Measurements from ENCODE around the gene CD8A.

The CD8A gene

GRCh38 chr2:86785456-86785855, 5.3 kb downstream of the CD8A start:
- no peak for DNase-seq (ENCODE audit: low read depth, low spot score)
- H3K4me3 ChIP-seq (ENCODE audit: low read length) = no peak overlapping the region

GRCh38 chr2:86783615-86784339, 6.9 kb downstream of the CD8A start:
- DNase-seq (ENCODE audit: low read depth, low spot score) = no peak
- no peak overlapping the region for H3K4me3 ChIP-seq (ENCODE audit: low read length)

- no peak overlapping the region for H3K4me3 ChIP-seq (ENCODE audit: low read length)
- no peak for DNase-seq (ENCODE audit: low read depth, low spot score)
Observed at GRCh38 chr2:86782748-86783147, 8.0 kb downstream of the CD8A start.

- DNase-seq (ENCODE audit: low read depth, low spot score) = no peak
- no peak overlapping the region for H3K4me3 ChIP-seq (ENCODE audit: low read length)
Observed at GRCh38 chr2:86781363-86781762, 9.3 kb downstream of the CD8A start.

- DNase-seq (ENCODE audit: low read depth, low spot score) = no peak
- no peak overlapping the region for H3K4me3 ChIP-seq (ENCODE audit: low read length)
Observed at GRCh38 chr2:86779971-86780370, 10.7 kb downstream of the CD8A start.

- no peak overlapping the region for H3K4me3 ChIP-seq (ENCODE audit: low read length)
- DNase-seq (ENCODE audit: low read depth, low spot score) = no peak
Observed at GRCh38 chr2:86778957-86779356, 11.8 kb downstream of the CD8A start.

- no peak overlapping the region for H3K4me3 ChIP-seq (ENCODE audit: low read length)
- DNase-seq (ENCODE audit: low read depth, low spot score) = no peak
Observed at GRCh38 chr2:86776532-86776931, 14.2 kb downstream of the CD8A start.

GRCh38 chr2:86775338-86775737, 15.4 kb downstream of the CD8A start:
- H3K4me3 ChIP-seq (ENCODE audit: low read length) = no peak overlapping the region
- DNase-seq (ENCODE audit: low read depth, low spot score) = no peak

GRCh38 chr2:86774862-86775261, 15.9 kb downstream of the CD8A start:
- no peak for DNase-seq (ENCODE audit: low read depth, low spot score)
- H3K4me3 ChIP-seq (ENCODE audit: low read length) = no peak overlapping the region

GRCh38 chr2:86772611-86773010, 18.1 kb downstream of the CD8A start:
- DNase-seq (ENCODE audit: low read depth, low spot score) = no peak
- no peak overlapping the region for H3K4me3 ChIP-seq (ENCODE audit: low read length)

GRCh38 chr2:86770816-86771301, 19.9 kb downstream of the CD8A start:
- no peak overlapping the region for H3K4me3 ChIP-seq (ENCODE audit: low read length)
- no peak for DNase-seq (ENCODE audit: low read depth, low spot score)

- no peak for DNase-seq (ENCODE audit: low read depth, low spot score)
- no peak overlapping the region for H3K4me3 ChIP-seq (ENCODE audit: low read length)
Observed at GRCh38 chr2:86769838-86770237, 20.9 kb downstream of the CD8A start.

- no peak for DNase-seq (ENCODE audit: low read depth, low spot score)
- H3K4me3 ChIP-seq (ENCODE audit: low read length) = no peak overlapping the region
Observed at GRCh38 chr2:86768189-86768949, 22.3 kb downstream of the CD8A start.

GRCh38 chr2:86765310-86765695, 25.4 kb downstream of the CD8A start:
- no peak overlapping the region for H3K4me3 ChIP-seq (ENCODE audit: low read length)
- no peak for DNase-seq (ENCODE audit: low read depth, low spot score)

GRCh38 chr2:86764661-86765309, 25.9 kb downstream of the CD8A start:
- DNase-seq (ENCODE audit: low read depth, low spot score) = peak; percentile 71
- H3K4me3 ChIP-seq (ENCODE audit: low read length) = no peak overlapping the region

- H3K4me3 ChIP-seq (ENCODE audit: low read length) = no peak overlapping the region
- no peak for DNase-seq (ENCODE audit: low read depth, low spot score)
Observed at GRCh38 chr2:86760371-86760770, 30.3 kb downstream of the CD8A start.

- no peak overlapping the region for H3K4me3 ChIP-seq (ENCODE audit: low read length)
- DNase-seq (ENCODE audit: low read depth, low spot score) = no peak
Observed at GRCh38 chr2:86758405-86758804, 32.3 kb downstream of the CD8A start.

- no peak overlapping the region for H3K4me3 ChIP-seq (ENCODE audit: low read length)
Observed at GRCh38 chr2:86753606-86754005, 37.1 kb downstream of the CD8A start.

GRCh38 chr2:86752934-86753333, 37.8 kb downstream of the CD8A start:
- no peak for DNase-seq (ENCODE audit: low read depth, low spot score)
- H3K4me3 ChIP-seq (ENCODE audit: low read length) = no peak overlapping the region

More at GRCh38 chr2:86753606-86754005, 37.1 kb downstream of the CD8A start:
- DNase-seq (ENCODE audit: low read depth, low spot score) = no peak

GRCh38 chr2:86751778-86752177, 38.9 kb downstream of the CD8A start:
- H3K4me3 ChIP-seq (ENCODE audit: low read length) = no peak overlapping the region
- no peak for DNase-seq (ENCODE audit: low read depth, low spot score)
